CD4-positive, alpha-beta T cell treated with Interleukin-6 for 4 hours (primary cell): ENCODE results near the gene TBATA.

Experiments
- DNase-seq: peaks from one replicate; pipeline ENCODE4 v3.0.0-alpha.2; 2020; ENCODE audit warnings: mixed read lengths

The TBATA gene, protein sequence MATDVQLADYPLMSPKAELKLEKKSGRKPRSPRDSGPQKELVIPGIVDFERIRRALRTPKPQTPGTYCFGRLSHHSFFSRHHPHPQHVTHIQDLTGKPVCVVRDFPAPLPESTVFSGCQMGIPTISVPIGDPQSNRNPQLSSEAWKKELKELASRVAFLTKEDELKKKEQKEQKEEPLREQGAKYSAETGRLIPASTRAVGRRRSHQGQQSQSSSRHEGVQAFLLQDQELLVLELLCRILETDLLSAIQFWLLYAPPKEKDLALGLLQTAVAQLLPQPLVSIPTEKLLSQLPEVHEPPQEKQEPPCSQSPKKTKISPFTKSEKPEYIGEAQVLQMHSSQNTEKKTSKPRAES

GRCh38 chr10:70785190-70785589 lies at the start of gene TBATA:
Gene TBATA, minus strand, starts transcription at chr10:70785377. Its CDS starts 1,998 bp downstream, at chr10:70783379.
- no peak for DNase-seq

DNA sequence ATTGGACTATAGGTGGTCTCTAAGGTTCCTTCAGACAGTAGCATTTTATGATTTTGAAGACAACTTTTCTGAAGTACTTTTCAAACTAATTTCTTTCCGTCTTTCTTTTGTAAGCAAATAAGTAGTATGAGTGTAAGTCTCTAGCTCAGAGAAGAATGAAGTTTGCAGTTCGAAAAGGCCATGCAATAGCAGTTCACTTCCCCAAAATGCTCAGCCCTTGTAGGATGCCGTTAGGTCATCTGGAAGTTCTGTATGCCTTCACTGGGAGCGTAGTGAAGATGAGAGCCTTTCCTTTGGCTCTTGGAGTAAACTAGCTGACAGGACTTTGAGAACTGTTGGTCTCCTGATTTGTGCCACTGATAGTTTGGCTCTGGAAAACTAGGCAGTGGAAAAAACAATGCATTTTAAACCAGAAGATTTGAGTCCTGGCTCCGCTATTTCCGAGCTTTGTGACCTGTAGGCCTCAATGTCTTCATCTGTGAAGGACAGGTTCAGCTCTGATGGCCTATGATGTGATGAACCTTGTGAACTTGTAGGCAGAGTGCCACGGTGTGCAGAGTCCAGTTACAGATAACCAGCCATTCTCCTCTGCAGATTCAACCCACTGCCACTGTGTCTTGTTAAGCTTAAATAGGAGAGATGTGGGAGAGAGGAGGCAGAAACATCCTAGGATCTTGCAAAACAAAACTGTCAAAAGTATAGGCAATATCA lies 49.4 kb upstream of the TBATA start:
- DNase-seq, result no peak

GRCh38 chr10:70834021-70834420 lies 48.8 kb upstream of the TBATA start:
- DNase-seq, result no peak

- DNase-seq, result no peak
Measured at GRCh38 chr10:70833601-70834000, 48.4 kb upstream of the TBATA start.

DNA sequence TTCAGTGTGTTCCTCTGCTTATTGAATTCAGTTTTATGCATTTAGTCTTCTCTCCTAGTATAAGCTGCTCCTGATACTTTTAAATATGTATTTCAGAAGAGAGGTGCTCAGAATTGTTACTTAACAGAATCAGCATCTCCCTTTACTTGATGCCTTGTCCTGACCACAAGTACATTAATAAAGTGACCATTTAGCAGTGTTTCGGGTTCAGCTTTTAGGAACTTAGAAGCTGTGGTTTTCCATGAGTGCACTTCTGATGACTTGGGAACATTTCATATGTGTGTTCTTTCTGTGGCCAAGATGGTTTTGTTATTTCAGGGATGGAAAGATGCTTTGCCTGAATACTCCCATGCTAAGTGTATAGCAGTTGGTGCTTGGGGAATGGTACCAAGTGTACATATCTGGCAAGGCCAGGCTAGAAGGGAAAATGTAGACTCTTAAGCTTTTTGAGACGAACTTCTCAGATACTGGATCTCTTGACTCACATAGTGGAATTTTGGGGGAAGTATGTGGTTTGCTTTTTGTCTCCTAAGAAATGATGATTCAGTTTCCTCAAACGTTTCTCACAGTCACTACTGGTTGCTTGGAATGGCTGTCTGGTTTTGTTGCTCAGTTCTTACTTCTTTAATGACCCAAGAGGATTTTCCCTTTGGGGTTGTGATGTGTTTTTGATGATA lies 47.8 kb upstream of the TBATA start:
- no peak for DNase-seq

GRCh38 chr10:70832221-70832620 lies 47.0 kb upstream of the TBATA start:
- no peak for DNase-seq

GRCh38 chr10:70830164-70830563 lies 45.0 kb upstream of the TBATA start:
- DNase-seq, result no peak

GRCh38 chr10:70829543-70829942 lies 44.4 kb upstream of the TBATA start:
- no peak for DNase-seq

GRCh38 chr10:70828923-70829322 lies 43.7 kb upstream of the TBATA start:
- no peak for DNase-seq

DNA sequence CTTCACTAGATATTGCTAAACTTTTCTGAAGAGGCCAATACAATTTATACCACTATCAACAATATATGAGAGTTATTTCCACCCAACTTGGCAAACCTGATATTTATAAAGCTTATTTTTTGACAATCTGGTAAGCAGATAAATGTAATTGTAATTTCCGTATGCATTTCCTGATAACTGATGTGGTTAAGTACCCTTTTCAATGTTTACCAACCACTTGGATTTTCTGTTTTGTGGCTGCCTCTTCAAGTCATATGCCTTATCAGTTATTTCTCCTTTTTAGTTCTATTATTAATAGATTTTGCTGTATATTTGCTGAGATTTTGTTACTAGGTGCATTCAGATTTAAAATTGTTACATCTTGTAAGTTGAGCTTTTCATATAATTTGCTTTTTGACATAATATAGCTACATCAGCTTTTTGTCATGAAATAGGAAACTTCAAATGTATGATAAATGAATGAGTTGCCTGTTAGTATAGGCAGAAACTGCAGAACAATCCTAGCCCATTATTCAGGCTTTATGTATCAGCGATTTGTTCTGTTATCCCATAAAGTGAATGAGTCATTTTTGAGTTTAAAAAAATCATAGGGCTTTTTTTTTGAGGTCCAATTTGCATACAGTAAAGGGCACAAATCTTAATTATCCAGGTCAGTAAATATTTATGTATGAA lies 42.0 kb upstream of the TBATA start:
- DNase-seq, result no peak

DNA sequence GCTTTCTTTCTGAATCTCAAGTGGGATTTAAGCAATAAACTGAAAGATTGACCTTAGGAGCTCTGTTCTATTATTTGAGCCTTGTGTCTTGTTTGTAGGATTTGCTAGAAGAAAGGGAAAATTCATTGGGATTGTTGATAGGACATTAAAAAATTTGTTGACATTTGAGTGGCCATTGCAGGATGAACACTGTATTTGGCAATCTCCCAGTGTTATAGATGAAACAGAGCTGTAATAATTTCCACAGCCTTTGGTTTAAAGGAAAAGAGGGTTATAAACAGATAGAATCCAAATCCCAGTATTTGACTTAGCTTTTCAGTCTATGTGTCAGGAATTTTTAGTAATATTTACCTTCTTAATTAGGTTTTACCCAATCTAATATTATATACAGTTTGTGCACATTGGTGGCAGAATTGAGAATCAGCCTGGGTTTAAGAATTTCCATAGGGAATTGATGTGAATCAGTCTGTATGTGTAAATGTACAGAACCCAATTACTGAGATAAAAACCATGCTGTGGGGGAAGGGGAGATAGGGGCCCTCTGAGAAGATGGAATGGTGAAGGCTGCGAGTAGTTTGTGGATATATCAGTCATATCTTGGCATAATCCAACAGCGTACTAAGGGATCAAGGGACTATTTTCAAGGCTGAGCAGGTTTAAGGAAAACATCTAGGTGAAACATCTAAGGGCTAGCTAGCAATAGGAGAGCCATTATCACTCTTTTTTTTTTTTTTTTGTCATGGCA lies 37.1 kb upstream of the TBATA start:
- DNase-seq, result no peak

DNA sequence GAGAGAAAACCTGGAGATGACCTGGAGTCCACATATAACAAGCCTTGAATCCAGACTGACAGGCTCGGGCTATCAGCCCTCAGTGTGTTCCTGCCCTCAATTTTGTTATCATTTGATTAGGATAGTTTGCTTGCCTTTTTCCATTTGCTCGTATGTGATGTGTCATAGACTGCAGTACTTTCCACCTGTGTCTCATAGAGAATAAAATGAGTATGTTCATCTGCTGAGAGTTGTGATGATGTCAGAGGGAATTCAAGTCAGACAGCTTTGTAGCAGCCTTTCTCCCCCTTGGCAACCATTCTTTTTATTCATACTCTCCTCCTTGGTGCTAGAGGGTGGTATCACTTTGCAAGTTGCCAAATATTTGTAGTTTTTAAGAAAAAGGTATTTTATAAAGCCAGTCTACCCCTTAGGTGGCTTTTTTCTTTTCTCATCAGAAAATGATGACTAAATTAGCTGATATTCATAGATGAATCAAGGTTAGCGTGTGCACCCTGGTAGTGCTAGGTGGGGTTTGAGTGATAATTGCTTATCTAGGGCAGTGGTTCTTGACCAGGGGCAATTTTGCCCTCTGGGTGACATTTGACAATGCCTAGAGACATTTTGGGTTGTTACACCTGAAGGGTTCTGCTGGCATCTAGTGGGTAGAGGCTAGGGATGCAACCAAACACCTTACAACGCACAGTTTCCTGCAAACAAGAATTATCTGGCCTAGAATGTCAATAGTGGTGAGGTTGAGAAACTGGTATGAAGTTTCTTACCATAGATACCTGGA lies 36.0 kb upstream of the TBATA start:
- DNase-seq, result no peak

GRCh38 chr10:70816220-70816894 lies 31.2 kb upstream of the TBATA start:
- peak; percentile 44 for DNase-seq

GRCh38 chr10:70815504-70816219 lies 30.5 kb upstream of the TBATA start, which contains the start of gene SGPL1:
Gene SGPL1, plus strand, starts transcription at chr10:70815948. Its CDS starts 906 bp downstream, at chr10:70816854.
- DNase-seq, result peak; percentile 88

GRCh38 chr10:70814126-70814525 lies 28.9 kb upstream of the TBATA start:
- DNase-seq, result no peak

DNA sequence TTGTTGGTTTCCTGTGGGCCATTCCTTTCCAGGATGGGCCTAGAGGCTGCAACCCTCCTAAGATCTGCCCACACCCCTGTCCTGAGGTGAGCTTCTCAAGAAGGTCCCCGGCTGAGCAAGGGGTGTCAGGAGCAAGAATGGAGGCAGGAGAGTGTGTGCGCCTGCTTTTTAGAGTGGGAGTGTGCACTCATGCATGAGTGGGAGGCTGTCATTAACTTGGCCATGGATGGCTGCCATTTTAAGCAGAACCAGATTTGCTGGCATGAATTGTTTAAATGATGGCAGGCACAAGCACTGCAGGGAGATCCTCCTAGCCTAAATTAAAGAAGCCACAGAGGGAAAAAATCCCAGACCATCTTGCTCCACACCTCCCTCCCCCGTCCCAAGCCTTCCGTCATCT lies 27.6 kb upstream of the TBATA start:
- no peak for DNase-seq

DNA sequence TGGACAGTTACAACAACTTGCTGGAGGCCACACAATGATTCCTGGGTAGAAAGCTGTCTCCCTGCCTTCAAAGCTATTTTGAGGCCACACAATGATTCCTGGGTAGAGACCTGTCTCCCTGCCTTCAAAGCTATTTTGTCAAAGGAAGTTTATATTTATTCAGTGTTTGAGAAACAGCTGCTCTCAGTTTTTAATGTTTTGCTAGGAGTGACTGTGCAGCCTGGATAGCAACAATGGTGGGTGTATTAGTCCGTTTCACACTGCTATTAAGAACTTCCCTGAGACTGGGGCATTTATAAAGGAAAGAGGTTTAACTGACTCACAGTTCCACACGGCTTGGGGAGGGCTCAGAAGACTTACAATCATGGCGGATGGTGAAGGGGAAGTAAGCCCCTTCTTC lies 26.7 kb upstream of the TBATA start:
- DNase-seq, result no peak

GRCh38 chr10:70810967-70811366 lies 25.8 kb upstream of the TBATA start:
- DNase-seq, result no peak

DNA sequence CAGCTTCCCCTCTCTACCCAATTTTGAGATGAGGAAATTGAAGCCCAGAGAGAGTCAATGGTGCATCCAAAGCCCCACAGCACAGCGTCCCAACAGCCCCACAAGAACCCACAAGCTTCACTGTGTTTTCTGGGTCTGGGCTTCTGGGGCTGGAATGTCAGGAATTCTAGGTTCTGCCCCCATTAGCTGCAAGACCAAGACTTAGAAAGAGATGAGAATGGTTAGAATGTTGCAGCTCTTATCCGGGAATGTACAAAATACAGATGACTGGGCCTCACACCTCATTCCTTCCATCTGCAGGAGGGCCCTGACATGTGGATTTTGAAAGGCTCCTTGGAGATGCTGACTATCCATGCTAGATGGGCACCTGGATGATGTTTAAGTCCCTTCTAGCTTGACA lies 24.5 kb upstream of the TBATA start:
- DNase-seq, result no peak

DNA sequence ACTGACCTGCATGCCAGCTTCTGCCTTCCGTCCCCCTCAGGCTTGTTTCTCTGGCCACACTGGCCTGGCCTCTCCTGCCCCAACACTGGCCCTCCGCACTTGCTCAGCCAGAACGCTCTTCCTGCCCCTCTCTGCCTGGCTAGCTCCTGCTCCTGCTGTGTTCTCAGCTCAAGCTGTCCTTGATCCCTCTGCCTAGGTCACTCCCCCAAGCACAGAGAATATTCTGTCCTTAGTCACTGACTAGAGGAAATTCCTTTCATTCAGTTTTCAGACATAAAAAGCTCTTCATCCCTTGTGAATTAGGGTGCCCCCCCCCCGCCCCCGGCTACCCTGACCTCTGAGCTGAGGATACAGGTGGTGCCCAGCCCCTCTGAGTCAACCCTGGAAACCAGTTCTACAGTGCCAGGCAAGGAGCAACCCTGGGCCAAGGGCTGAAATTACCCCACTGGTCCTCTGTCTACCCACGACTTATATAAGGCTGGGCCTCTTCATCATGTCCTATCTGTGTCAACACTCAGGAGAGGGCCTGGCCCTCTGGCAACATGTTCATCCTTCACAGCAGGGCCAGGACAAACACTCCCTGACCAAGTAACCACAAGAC lies 23.9 kb upstream of the TBATA start:
- DNase-seq, result no peak
